ENCODE results near the gene TDRD12. TPM values are rescaled to one million over a fixed set of nuclear protein-coding genes. Genes with fewer than 3 reads are reported as not detected.
"Not testable (repeated sequence)": the region's sequence is repeated elsewhere in the genome, so short reads cannot be mapped to it uniquely, and the experiment has no call there.

Gene TDRD12
- total and polyA plus RNA-seq, 12 donors: 0.06 to 0.47 (median 0.12) TPM; not detected in 6

DNA sequence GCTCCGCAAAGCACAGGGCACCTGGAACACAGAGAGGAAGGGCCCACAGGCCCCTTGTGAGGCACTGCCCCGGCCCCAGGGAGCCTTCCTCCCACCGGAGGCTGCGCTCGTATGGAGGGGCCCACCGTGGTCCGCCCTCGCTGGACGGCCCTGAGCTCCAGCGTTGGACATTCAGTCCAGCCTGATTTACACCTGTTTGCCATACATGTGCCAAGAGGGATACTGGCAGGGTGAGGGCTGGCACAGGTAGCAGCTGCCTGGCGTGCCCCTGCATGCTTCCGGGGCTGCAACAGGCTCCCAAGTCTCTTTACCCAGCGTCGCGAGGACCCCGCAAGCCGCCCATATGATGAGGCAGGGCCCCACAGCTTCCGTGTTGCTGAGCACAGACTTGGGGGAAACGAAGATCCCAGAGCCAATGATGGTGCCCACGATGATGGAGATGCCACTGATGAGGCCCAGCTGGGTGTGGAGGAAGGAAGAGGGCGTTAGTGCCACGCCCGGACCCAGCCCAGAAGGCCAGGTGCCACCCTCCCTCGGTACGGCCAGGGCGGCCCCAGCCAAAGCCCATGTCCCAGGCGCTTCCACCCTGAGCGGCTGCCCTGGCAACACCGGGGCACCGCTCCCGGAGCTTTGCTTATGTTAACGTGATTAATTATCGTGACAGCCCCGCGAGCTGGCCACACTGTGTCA, 144.9 kb downstream of the TDRD12 start:
- no peak for DNase-seq
- 91 to 93% methylated on average over 35 of the region's 35 CpGs for WGBS, 2 donors
- no peaks in the 10 kb centered on the region for H3K9me3 ChIP-seq
- no peaks in the 10 kb centered on the region for H3K4me1 ChIP-seq
- intact Hi-C loops (cut with DNase I): no loop called here
- ATAC-seq: no peak
- H3K27ac ChIP-seq: no peak overlapping the region
- no peaks in the 10 kb centered on the region for H3K27me3 ChIP-seq
- no peak for TF ChIP-seq CTCF (IDR thresholded peaks at IDR 0.05)
- H3K4me3 ChIP-seq: no peak overlapping the region
- no peaks in the 10 kb centered on the region for H3K36me3 ChIP-seq

DNA sequence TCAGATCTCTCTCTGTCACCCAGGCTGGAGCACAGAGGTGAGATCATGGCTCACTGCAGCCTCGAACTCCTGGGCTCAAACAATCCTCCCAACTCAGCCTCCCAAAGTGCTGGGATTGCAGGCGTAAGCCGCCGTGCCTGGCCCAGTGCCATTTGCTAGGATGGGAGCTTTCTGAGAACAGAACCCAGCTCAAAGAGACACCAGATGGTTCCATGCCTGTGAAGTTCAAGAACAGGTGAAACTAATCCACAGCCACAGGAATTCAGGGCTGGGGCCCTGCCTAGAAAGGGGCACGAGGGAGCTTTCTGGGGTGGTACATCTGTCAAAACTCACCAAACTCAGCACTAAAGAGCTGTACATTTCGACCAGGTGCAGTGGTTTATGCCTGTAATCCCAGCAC, 145.8 kb downstream of the TDRD12 start:
- no peak for ATAC-seq
- intact Hi-C loops (cut with DNase I): no loop called here

GRCh38 chr19:32866061-32866460, 146.5 kb downstream of the TDRD12 start:
- 74 to 84% methylated on average over 7 of the region's 7 CpGs for WGBS, 2 donors
- ATAC-seq: no peak

More for the DNA sequence above, 145.8 kb downstream of the TDRD12 start:
- no peaks in the 10 kb centered on the region for H3K4me1 ChIP-seq
- H3K36me3 ChIP-seq: no peaks in the 10 kb centered on the region
- no peak overlapping the region for H3K27ac ChIP-seq
- H3K4me3 ChIP-seq: no peak overlapping the region
- 80 to 82% methylated on average over 6 of the region's 6 CpGs for WGBS, 2 donors
- H3K27me3 ChIP-seq: no peaks in the 10 kb centered on the region
- no peak for DNase-seq
- TF ChIP-seq CTCF (IDR thresholded peaks at IDR 0.05): no peak
- H3K9me3 ChIP-seq: no peaks in the 10 kb centered on the region

DNA sequence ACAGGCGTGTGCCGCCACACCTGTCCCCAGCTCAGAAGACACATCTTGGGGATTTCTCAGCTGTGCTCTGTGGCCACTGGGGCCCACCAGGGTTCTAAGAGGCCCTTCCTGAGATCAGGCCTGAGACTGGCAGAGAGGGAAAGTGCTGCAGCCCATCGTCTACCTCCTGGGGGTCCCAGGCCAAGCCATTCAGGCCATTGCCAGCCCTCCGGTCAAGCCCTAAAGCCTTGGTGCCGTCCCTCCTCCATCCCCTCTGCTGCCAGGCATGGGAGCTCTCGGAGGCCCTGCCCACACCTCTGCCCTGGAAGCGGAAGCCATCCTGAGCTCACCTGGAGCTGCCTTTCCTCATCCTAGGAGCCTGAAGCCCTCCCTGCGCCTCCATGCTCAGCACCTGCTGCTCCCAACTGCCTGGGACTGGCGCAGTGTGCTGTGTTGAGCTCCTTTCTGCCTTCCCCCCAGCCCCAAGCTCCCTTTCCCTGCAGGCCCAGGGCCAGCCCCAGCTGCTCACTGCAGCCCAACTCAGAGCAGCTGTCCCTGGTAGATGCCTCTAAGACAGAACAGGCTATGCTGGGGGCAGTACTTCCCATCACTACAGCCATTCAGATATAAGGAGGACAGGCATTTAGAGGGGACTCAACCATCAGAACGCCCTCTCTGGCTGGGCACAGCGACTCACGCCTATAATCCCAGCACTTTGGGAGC, 147.1 kb downstream of the TDRD12 start:
- no peak for TF ChIP-seq CTCF (IDR thresholded peaks at IDR 0.05)
- no peaks in the 10 kb centered on the region for H3K4me1 ChIP-seq
- H3K4me3 ChIP-seq: no peak overlapping the region
- H3K36me3 ChIP-seq: no peaks in the 10 kb centered on the region
- no peak for DNase-seq
- no peaks in the 10 kb centered on the region for H3K27me3 ChIP-seq
- H3K9me3 ChIP-seq: no peaks in the 10 kb centered on the region
- 85 to 86% methylated on average over 12 of the region's 12 CpGs for WGBS, 2 donors
- ATAC-seq: no peak
- intact Hi-C loops (cut with DNase I): no loop called here
- H3K27ac ChIP-seq: no peak overlapping the region

More at GRCh38 chr19:32866061-32866460, 146.5 kb downstream of the TDRD12 start:
- Histone ChIP-seq H3K27me3 (no peaks in the 10 kb centered on the region), H3K4me1 (no peaks in the 10 kb centered on the region), H3K27ac (no peak overlapping the region), H3K9me3 (no peaks in the 10 kb centered on the region), H3K4me3 (no peak overlapping the region), H3K36me3 (no peaks in the 10 kb centered on the region)
- no peak for DNase-seq
- intact Hi-C loops (cut with DNase I): no loop called here
- no peak for TF ChIP-seq CTCF (IDR thresholded peaks at IDR 0.05)

DNA sequence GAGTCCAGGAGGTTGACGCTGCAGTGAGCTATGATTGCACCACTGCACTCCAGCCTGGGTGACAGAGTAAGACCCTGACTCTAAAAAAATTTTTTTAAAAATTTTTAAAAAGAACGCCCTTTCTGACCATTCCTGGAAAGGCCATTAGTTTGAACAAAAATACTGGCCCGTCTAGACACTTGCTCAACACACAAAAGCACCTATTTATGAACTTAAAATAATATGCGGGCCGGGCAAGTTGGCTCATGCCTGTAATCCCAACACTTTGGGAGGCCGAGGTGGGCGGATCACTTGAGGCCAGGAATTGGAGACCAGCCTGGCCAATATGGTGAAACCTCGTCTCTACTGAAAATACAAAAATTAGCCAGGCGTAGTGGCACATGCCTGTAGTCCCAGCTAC, 147.9 kb downstream of the TDRD12 start:
- H3K4me1 ChIP-seq; intact Hi-C loops (cut with DNase I); H3K4me3 ChIP-seq; H3K36me3 ChIP-seq; ATAC-seq; H3K27ac ChIP-seq; H3K9me3 ChIP-seq; H3K27me3 ChIP-seq; DNase-seq: not testable (repeated sequence)
- WGBS, 2 donors: 93 to 94% methylated on average over 9 of the region's 9 CpGs

All from heart right ventricle (tissue), 16 donors.